ENCODE results near the gene SLN.

The SLN gene

GRCh38 chr11:107676336-107677057 lies 35.4 kb downstream of the SLN start (continued):
- TF ChIP-seq ZNF155 (tag by site-specific recombination; IDR thresholded peaks at IDR 0.05) = no peak
- TF ChIP-seq ZNF280D (tag by site-specific recombination; IDR thresholded peaks at IDR 0.05) = no peak
- no peak for TF ChIP-seq SP3 (tag by site-specific recombination; IDR thresholded peaks at IDR 0.05)
- TF ChIP-seq GLIS1 (tag by site-specific recombination; IDR thresholded peaks at IDR 0.05) = no peak
- no peak for TF ChIP-seq ZFP41 (tag by site-specific recombination; IDR thresholded peaks at IDR 0.05; ENCODE audit: borderline replicate concordance)
- no peak for TF ChIP-seq MEIS1 (CRISPR knock-in tag; IDR thresholded peaks at IDR 0.05; ENCODE audit: borderline replicate concordance)
- no peak for TF ChIP-seq ZNF302 (tag by site-specific recombination; IDR thresholded peaks at IDR 0.05; ENCODE audit: low read depth)
- no peak for TF ChIP-seq ZNF37A (tag by site-specific recombination; IDR thresholded peaks at IDR 0.05)
- no peak for TF ChIP-seq INSM2 (tag by site-specific recombination; IDR thresholded peaks at IDR 0.05)

- ChIA-PET CTCF (interaction anchor here (1.0 to 1.4 kb wide), 3 partner anchors 13 to 24 kb away, joined by 3 to 4 read pairs (median 3); no protein-coding TSS in a partner anchor), POLR2A (no interaction called here)
- Histone ChIP-seq H3K4me3 (ENCODE audit: low read depth, low read length) (no peak overlapping the region), H3K27ac (ENCODE audit: extremely low read depth, low read depth, low read length) (no peak overlapping the region), H3K36me3 (ENCODE audit: control insufficient read depth in 2 of 2, insufficient read depth in 1 of 2, low read length in 2 of 2) (no peaks in the 10 kb centered on the region), H3K9me3 (ENCODE audit: control insufficient read depth, insufficient read depth, low read depth, low read length) (no peaks in the 10 kb centered on the region), H3K4me1 (ENCODE audit: control insufficient read depth, insufficient read depth, low read length) (no peaks in the 10 kb centered on the region)
- TF ChIP-seq HOXD13 (CRISPR knock-in tag; IDR thresholded peaks at IDR 0.05; ENCODE audit: borderline replicate concordance) (no peak), ZNF830 (tag by site-specific recombination; IDR thresholded peaks at IDR 0.05; ENCODE audit: low read depth) (no peak), ZNF146 (tag by site-specific recombination; IDR thresholded peaks at IDR 0.05) (no peak), ZNF416 (tag by site-specific recombination; IDR thresholded peaks at IDR 0.05) (no peak), ZNF692 (tag by site-specific recombination; IDR thresholded peaks at IDR 0.05) (no peak), GLIS2 (tag by site-specific recombination; IDR thresholded peaks at IDR 0.05) (no peak), ZNF473 (tag by site-specific recombination; IDR thresholded peaks at IDR 0.05) (no peak), IKZF3 (tag by site-specific recombination; IDR thresholded peaks at IDR 0.05) (no peak), ZNF404 (tag by site-specific recombination; IDR thresholded peaks at IDR 0.05) (no peak), SETDB1 (IDR thresholded peaks at IDR 0.05; ENCODE audit: insufficient read length, low read length) (no peak), ZFP41 (tag by site-specific recombination; IDR thresholded peaks at IDR 0.05; ENCODE audit: borderline replicate concordance) (no peak), ZNF112 (tag by site-specific recombination; IDR thresholded peaks at IDR 0.05) (no peak), ZNF211 (tag by site-specific recombination; IDR thresholded peaks at IDR 0.05; ENCODE audit: low read depth) (no peak), ELK4 (IDR thresholded peaks at IDR 0.05; ENCODE audit: borderline replicate concordance, low read depth, low read length) (no peak)
Measured at GRCh38 chr11:107675902-107676301, 36.0 kb downstream of the SLN start.

Measured in HEK293 (cell line).